Common myeloid progenitor, CD34-positive (primary cell): ENCODE data around the gene POC1A.
A peak's percentile ranks its signal among the peaks of the same experiment; 100 is the strongest.

Experiments used
- CTCF ChIA-PET: fragments of 350-600 bp; sonication (Branson Sonifier 250); formaldehyde crosslinking; loops from one replicate; lab custom pipeline; 2021; ENCODE audit warnings: antibody characterized with exemption; lab: Charles Lee
- POLR2A ChIA-PET: fragments of 350-600 bp; sonication (Branson Sonifier 250); formaldehyde crosslinking; loops from one replicate; lab custom pipeline; 2021; ENCODE audit warnings: antibody characterized with exemption; lab: Charles Lee
- DNase-seq, 3 donors: peaks; one replicate each; pipeline versions ENCODE4 v3.0.0 to v3.0.0-alpha.2; 2013
- H3K27ac ChIP-seq, 2 experiments: 1 replicate in 1 of 2; 2 replicates in 1 of 2; pipeline ENCODE4 v1.7.0; 2013; ENCODE audit warnings: inconsistent platforms in 2 of 2, low read length in 2 of 2, mild to moderate bottlenecking in 2 of 2, low read depth in 1 of 2, moderate library complexity in 1 of 2; ENCODE audit not compliant: severe bottlenecking in 2 of 2, insufficient read depth in 1 of 2, poor library complexity in 1 of 2
- H3K27me3 ChIP-seq, 5 experiments: replicated peaks in 2 of 5; 1 replicate in 3 of 5; 2 replicates in 2 of 5; pipeline versions ENCODE4 v1.6.1 to v1.7.0; 2013; ENCODE audit warnings: low read length in 4 of 5, mild to moderate bottlenecking in 2 of 5, moderate library complexity in 2 of 5, inconsistent platforms in 1 of 5; ENCODE audit not compliant: insufficient read depth in 5 of 5, control insufficient read depth in 4 of 5
- H3K36me3 ChIP-seq, 4 experiments: 1 replicate in 2 of 4; 2 replicates in 2 of 4; pipeline versions ENCODE4 v1.6.1 to v1.7.0; 2013; ENCODE audit warnings: low read length in 3 of 4, control low read depth in 1 of 4, mild to moderate bottlenecking in 1 of 4; ENCODE audit not compliant: control insufficient read depth in 4 of 4, insufficient read depth in 4 of 4
- H3K4me1 ChIP-seq, 4 experiments: 1 replicate in 3 of 4; 2 replicates in 1 of 4; pipeline versions ENCODE4 v1.6.1 to v1.7.1; 2013; ENCODE audit warnings: low read length in 3 of 4, mild to moderate bottlenecking in 3 of 4, control low read depth in 1 of 4, inconsistent platforms in 1 of 4, moderate library complexity in 1 of 4; ENCODE audit not compliant: control insufficient read depth in 4 of 4, insufficient read depth in 4 of 4; ENCODE audit errors: control extremely low read depth in 1 of 4
- H3K4me3 ChIP-seq, 7 experiments: 1 replicate in 4 of 7; 2 replicates in 3 of 7; pipeline versions ENCODE4 v1.5.1 to v1.7.0; 2013; ENCODE audit warnings: mild to moderate bottlenecking in 7 of 7, low read length in 6 of 7, moderate library complexity in 6 of 7, inconsistent platforms in 2 of 7, low read depth in 2 of 7, control low read depth in 1 of 7; ENCODE audit not compliant: insufficient read depth in 4 of 7, control insufficient read depth in 1 of 7; ENCODE audit errors: extremely low read depth in 1 of 7
- H3K9me3 ChIP-seq, 5 experiments: 1 replicate in 4 of 5; 2 replicates in 1 of 5; pipeline versions ENCODE4 v1.6.1 to v1.7.1; 2013; ENCODE audit warnings: low read length in 4 of 5, mild to moderate bottlenecking in 2 of 5, inconsistent platforms in 1 of 5, low read depth in 1 of 5, moderate library complexity in 1 of 5; ENCODE audit not compliant: control insufficient read depth in 4 of 5, insufficient read depth in 2 of 5; ENCODE audit errors: control extremely low read depth in 1 of 5
- WGBS: methylation state at CpG from one replicate; pipeline ENCODE4 v1.1.5; 2013; ENCODE audit not compliant: insufficient coverage; 5-methylcytosine and 5-hydroxymethylcytosine counted together

The POC1A gene

GRCh38 chr3:52091586-52092270 lies 62.5 kb downstream of the POC1A start:
- POLR2A ChIA-PET: no interaction called here
- peaks cover 5 to 43% (median 23%) of the 10 kb centered on the region in 4 experiments for H3K4me1 ChIP-seq
- CTCF ChIA-PET: interaction anchor here (0.8 to 1.5 kb wide), 4 partner anchors 8 to 32 kb away, joined by 3 to 4 read pairs (median 3); no protein-coding TSS in a partner anchor
- no peak for DNase-seq
- H3K27me3 ChIP-seq: no peaks in the 10 kb centered on the region
- 98% methylated on average over 4 of the region's 5 CpGs for WGBS
- H3K36me3 ChIP-seq: peaks cover 0 to 29% (median 7%) of the 10 kb centered on the region in 4 experiments
- H3K27ac ChIP-seq: no peak overlapping the region
- no peaks in the 10 kb centered on the region for H3K9me3 ChIP-seq
- no peak overlapping the region for H3K4me3 ChIP-seq

GRCh38 chr3:52090933-52091468 lies 63.2 kb downstream of the POC1A start:
- H3K36me3 ChIP-seq: peaks cover 0 to 22% (median 5%) of the 10 kb centered on the region in 4 experiments
- ChIA-PET CTCF (interaction anchor here (1.1 to 1.5 kb wide), 3 partner anchors 15 to 32 kb away, joined by 3 to 4 read pairs (median 3); no protein-coding TSS in a partner anchor), POLR2A (no interaction called here)
- H3K27me3 ChIP-seq: no peaks in the 10 kb centered on the region
- no peaks in the 10 kb centered on the region for H3K9me3 ChIP-seq
- DNase-seq: no peak
- peaks cover 5 to 50% (median 30%) of the 10 kb centered on the region in 4 experiments for H3K4me1 ChIP-seq
- no peak overlapping the region for H3K27ac ChIP-seq
- 95% methylated on average over 7 of the region's 8 CpGs for WGBS
- H3K4me3 ChIP-seq: no peak overlapping the region

GRCh38 chr3:52090131-52090932 lies 63.9 kb downstream of the POC1A start:
- ChIA-PET POLR2A (no interaction called here), CTCF (interaction anchor here (1.1 to 1.5 kb wide), 2 partner anchors 14 to 32 kb away, joined by 3 read pairs; no protein-coding TSS in a partner anchor)
- H3K27ac ChIP-seq: no peak overlapping the region
- no peaks in the 10 kb centered on the region for H3K27me3 ChIP-seq
- 92% methylated on average over 11 of the region's 12 CpGs for WGBS
- H3K36me3 ChIP-seq: peaks cover 0 to 15% (median 5%) of the 10 kb centered on the region in 4 experiments
- H3K4me1 ChIP-seq: peaks cover 5 to 57% (median 36%) of the 10 kb centered on the region in 4 experiments
- H3K4me3 ChIP-seq: no peak overlapping the region
- no peak for DNase-seq
- no peaks in the 10 kb centered on the region for H3K9me3 ChIP-seq

GRCh38 chr3:52089691-52090090 lies 64.5 kb downstream of the POC1A start:
- no peak overlapping the region for H3K27ac ChIP-seq
- CTCF ChIA-PET: interaction anchor here (1.1 kb wide), 1 partner anchor 14 kb away, joined by 3 read pairs; no protein-coding TSS in a partner anchor
- WGBS: 100% methylated on average over 1 of the region's 4 CpGs
- H3K9me3 ChIP-seq: no peaks in the 10 kb centered on the region
- POLR2A ChIA-PET: no interaction called here
- no peaks in the 10 kb centered on the region for H3K27me3 ChIP-seq
- H3K36me3 ChIP-seq: peaks cover 0 to 14% (median 2%) of the 10 kb centered on the region in 4 experiments
- DNase-seq: no peak
- peaks cover 5 to 60% (median 42%) of the 10 kb centered on the region in 4 experiments for H3K4me1 ChIP-seq
- no peak overlapping the region for H3K4me3 ChIP-seq

- Histone ChIP-seq H3K9me3 (no peaks in the 10 kb centered on the region), H3K4me1 (peaks cover 5 to 60% (median 42%) of the 10 kb centered on the region in 4 experiments), H3K4me3 (peak overlapping the region in 1 of 7 experiments; percentile 12), H3K27ac (no peak overlapping the region), H3K27me3 (no peaks in the 10 kb centered on the region), H3K36me3 (peaks cover 0 to 11% (median 2%) of the 10 kb centered on the region in 4 experiments)
- ChIA-PET CTCF (interaction anchor here (1.5 to 7.9 kb wide), 2 partner anchors 35 to 54 kb away, joined by 3 to 46 read pairs; partner anchors contain the start of gene DUSP7), POLR2A (no interaction called here)
- no peak for DNase-seq
- WGBS: 90% methylated on average over 16 of the region's 17 CpGs
Measured at GRCh38 chr3:52088445-52089367, 65.5 kb downstream of the POC1A start.

GRCh38 chr3:52087731-52088130 lies 66.5 kb downstream of the POC1A start:
- Histone ChIP-seq H3K9me3 (no peaks in the 10 kb centered on the region), H3K36me3 (peaks cover 0 to 5% (median 3%) of the 10 kb centered on the region in 4 experiments), H3K27ac (no peak overlapping the region), H3K4me1 (peaks cover 5 to 60% (median 42%) of the 10 kb centered on the region in 4 experiments), H3K4me3 (no peak overlapping the region), H3K27me3 (no peaks in the 10 kb centered on the region)
- CTCF ChIA-PET: interaction anchor here (0.8 to 7.9 kb wide), 6 partner anchors 10 to 87 kb away, joined by 3 to 46 read pairs (median 6); partner anchors contain the start of gene DUSP7
- POLR2A ChIA-PET: no interaction called here
- 93% methylated on average over 2 of the region's 3 CpGs for WGBS
- no peak for DNase-seq
